Tibial nerve (tissue), 3 donors: Measurements from ENCODE around the gene MAN1B1.

Source experiments
- POLR2A ChIP-seq, 2 donors: fragments of 450-650 bp; IDR thresholded peaks; one replicate each; pipeline ENCODE4 v1.6.1; 2017; ENCODE audit warnings: antibody characterized with exemption in 2 of 2, mild to moderate bottlenecking in 2 of 2, moderate library complexity in 2 of 2
- TF ChIP-seq, protein P1 (sequence below), 5 experiments: fragments of 200-600 bp in 3 of 5; fragments of 450-650 bp in 2 of 5; sonication (generic) in 3 of 5; IDR thresholded peaks; one replicate each; pipeline ENCODE4 v1.5.1; 2016 to 2019; ENCODE audit warnings: antibody characterized with exemption in 5 of 5, mild to moderate bottlenecking in 3 of 5, moderate library complexity in 2 of 5

DNA sequence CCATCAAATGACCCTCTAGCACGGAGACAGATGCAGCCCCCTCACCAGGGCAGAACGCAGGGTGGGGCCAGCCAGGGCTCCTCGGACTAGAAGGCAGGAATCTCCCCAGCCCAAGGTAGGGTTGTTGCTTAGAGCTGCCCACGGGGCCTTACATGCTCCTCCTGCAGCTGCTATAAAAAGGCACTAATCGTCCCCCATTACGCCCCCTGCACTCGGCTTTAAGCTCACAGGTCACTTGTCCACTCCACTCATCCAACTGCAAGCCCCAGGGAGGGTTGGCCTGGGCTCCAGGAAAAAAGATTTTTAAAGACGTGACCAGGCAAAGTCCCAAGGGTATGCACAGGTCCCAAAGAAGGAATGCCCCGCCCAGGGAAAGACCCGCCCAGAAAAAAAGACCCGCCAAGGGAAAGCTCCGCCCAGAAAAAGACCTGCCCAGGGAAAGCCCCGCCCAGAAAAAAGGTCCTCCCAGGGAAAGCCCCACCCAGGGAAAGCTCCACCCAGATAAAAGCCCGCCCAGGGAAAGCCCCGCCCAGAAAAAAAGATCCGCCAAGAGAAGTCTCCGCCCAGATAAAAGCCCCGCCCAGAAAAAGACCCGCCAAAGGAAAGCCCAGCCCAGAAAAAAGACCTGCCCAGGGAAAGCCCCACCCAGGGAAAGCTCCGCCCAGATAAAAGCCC is 63.3 kb downstream of the MAN1B1 start:
- TF ChIP-seq, protein P1, sequence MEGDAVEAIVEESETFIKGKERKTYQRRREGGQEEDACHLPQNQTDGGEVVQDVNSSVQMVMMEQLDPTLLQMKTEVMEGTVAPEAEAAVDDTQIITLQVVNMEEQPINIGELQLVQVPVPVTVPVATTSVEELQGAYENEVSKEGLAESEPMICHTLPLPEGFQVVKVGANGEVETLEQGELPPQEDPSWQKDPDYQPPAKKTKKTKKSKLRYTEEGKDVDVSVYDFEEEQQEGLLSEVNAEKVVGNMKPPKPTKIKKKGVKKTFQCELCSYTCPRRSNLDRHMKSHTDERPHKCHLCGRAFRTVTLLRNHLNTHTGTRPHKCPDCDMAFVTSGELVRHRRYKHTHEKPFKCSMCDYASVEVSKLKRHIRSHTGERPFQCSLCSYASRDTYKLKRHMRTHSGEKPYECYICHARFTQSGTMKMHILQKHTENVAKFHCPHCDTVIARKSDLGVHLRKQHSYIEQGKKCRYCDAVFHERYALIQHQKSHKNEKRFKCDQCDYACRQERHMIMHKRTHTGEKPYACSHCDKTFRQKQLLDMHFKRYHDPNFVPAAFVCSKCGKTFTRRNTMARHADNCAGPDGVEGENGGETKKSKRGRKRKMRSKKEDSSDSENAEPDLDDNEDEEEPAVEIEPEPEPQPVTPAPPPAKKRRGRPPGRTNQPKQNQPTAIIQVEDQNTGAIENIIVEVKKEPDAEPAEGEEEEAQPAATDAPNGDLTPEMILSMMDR (IDR thresholded peaks at IDR 0.05) = no peak
- no peak for TF ChIP-seq POLR2A (IDR thresholded peaks at IDR 0.05)
